ENCODE measurements around the gene ABI3BP. TPM values are rescaled to one million over a fixed set of nuclear protein-coding genes. Genes with fewer than 3 reads are reported as not detected.

The ABI3BP gene
- total RNA-seq, 1 experiment from 2014 or later = not detected

DNA sequence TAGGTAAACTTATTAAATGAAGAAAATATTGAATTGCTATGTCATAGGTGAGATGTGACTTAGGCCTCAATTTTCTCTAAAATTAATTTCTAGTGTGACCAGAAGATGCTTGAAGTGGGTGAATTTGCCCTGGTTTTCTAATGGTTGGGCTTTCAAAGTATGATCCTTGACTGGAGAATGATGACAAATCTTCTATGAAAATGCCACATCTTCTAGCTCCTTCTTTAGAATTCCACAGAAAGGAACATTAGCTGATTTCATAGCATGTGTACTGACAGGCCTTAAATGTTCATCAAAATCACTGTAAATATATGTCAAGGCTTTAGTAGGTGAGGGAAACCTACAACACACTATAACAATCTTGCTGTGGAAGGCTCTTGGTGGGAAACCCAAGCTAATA, 8.9 kb downstream of the ABI3BP start:
- DNase-seq (ENCODE audit: low spot score) = no peak
- in situ Hi-C loops (cut with HindIII; ENCODE audit: low sequenced_read_pairs) = no loop called here

- in situ Hi-C loops (cut with HindIII; ENCODE audit: low sequenced_read_pairs) = no loop called here
- no peak for DNase-seq (ENCODE audit: low spot score)
Measured at GRCh38 chr3:100982710-100983109, 10.5 kb downstream of the ABI3BP start.

- in situ Hi-C loops (cut with HindIII; ENCODE audit: low sequenced_read_pairs) = no loop called here
- DNase-seq (ENCODE audit: low spot score) = no peak
Measured at GRCh38 chr3:100981164-100981911, 11.9 kb downstream of the ABI3BP start.

DNA sequence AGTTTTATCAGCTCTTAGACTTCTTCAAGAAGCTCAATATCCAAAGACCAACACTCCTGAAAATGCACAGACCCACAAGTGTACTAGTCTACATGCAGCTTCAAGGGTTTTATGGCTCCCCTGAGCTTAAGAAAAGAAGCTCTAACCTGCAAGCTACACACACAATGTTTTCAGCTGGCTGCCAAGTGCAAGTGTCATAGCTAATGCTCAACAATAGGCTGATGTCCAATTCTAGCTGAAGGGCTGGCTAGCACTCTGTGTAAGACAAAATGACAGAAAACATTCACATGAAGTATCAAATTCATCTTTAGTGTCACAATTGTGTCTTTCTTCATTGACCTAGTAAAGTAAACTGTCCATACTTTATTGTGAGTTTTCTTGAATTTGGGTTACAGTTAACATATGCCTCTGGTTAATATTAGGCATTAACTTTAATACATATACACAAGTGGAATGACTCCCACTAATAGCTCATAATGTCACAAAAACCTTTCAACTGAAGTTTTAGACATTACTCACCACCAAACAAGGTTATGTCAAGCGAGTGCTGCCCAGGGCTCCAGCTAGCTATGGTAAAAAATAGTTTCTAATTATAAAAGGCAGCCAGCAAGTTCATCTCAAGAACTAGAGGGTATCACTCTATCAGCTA, 15.1 kb downstream of the ABI3BP start:
- in situ Hi-C loops (cut with HindIII; ENCODE audit: low sequenced_read_pairs) = no loop called here
- DNase-seq (ENCODE audit: low spot score) = no peak

DNA sequence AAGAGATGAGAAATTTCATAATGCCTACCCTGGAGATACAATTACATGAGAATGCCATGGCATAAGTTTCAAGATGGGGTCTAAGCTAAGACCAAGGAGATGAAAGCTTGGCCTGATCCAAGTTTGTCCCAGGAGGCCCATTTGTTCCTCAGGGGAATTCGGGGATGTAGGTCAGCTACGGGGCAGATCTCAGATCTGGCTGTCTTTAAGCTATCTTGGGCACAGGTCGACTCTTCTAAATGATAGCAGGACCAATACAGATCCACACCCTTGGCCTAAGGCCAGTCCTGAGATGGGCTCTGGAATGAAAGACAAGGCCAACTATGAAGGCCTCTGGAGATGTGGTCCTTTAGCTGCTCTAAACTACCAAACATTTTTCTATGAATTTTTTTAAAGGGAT, 16.6 kb downstream of the ABI3BP start:
- in situ Hi-C loops (cut with HindIII; ENCODE audit: low sequenced_read_pairs) = no loop called here
- no peak for DNase-seq (ENCODE audit: low spot score)

GRCh38 chr3:100975714-100976113, 17.5 kb downstream of the ABI3BP start:
- in situ Hi-C loops (cut with HindIII; ENCODE audit: low sequenced_read_pairs) = no loop called here
- no peak for DNase-seq (ENCODE audit: low spot score)

- in situ Hi-C loops (cut with HindIII; ENCODE audit: low sequenced_read_pairs) = no loop called here
- no peak for DNase-seq (ENCODE audit: low spot score)
Measured at GRCh38 chr3:100973594-100973993, 19.6 kb downstream of the ABI3BP start.

GRCh38 chr3:100972867-100973266, 20.4 kb downstream of the ABI3BP start:
- DNase-seq (ENCODE audit: low spot score) = no peak
- in situ Hi-C loops (cut with HindIII; ENCODE audit: low sequenced_read_pairs) = no loop called here

GRCh38 chr3:100972301-100972844, 20.8 kb downstream of the ABI3BP start:
- in situ Hi-C loops (cut with HindIII; ENCODE audit: low sequenced_read_pairs) = no loop called here
- no peak for DNase-seq (ENCODE audit: low spot score)

DNA sequence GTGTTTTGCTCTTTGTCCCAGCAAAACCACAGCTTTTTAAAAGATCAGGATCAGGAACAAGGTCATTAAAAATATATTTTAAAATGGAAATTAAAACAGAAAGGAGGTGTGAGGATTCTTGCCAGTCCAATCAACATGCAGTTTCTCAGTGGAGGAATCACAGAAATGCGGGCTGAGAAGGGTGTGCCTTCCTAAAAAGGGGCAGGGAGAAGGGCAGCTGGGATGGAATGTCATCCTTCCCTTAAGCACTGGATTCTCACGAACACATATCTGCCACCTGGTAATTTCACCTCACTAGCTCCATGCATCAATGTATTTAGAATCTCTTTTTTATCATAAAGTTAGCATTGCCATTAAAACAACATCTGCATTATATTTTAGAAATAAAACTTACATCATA, 21.4 kb downstream of the ABI3BP start:
- in situ Hi-C loops (cut with HindIII; ENCODE audit: low sequenced_read_pairs) = no loop called here

DNA sequence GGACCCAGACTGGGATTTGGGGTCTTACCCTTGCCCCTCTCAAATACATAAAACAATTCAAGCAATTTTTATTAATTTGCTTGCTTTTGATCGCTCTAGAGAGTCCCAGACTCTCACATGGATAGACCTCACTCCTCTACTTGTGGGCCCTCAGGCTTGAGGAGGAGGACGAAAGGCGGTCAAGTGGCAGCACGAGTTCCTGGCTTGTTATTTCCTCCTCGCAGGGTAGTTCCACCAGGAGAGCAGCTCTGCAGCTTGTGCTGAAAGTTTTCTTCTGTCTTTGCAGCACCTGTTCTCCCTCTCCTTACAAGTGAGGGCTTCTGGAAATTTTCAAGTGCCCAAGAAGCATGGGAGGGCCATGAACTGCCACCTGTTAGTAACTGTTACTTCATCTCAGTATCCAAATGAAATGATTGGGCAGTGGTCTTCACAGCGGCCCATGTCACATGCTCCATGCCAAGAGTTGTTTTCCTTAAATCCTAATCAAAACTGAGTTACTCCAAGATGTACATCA, 22.7 kb downstream of the ABI3BP start:
- in situ Hi-C loops (cut with HindIII; ENCODE audit: low sequenced_read_pairs) = no loop called here
- no peak for DNase-seq (ENCODE audit: low spot score)

More for the DNA sequence above, 21.4 kb downstream of the ABI3BP start:
- DNase-seq (ENCODE audit: low spot score) = no peak

GRCh38 chr3:100968932-100969906, 24.0 kb downstream of the ABI3BP start:
- in situ Hi-C loops (cut with HindIII; ENCODE audit: low sequenced_read_pairs) = no loop called here
- DNase-seq (ENCODE audit: low spot score) = no peak

DNA sequence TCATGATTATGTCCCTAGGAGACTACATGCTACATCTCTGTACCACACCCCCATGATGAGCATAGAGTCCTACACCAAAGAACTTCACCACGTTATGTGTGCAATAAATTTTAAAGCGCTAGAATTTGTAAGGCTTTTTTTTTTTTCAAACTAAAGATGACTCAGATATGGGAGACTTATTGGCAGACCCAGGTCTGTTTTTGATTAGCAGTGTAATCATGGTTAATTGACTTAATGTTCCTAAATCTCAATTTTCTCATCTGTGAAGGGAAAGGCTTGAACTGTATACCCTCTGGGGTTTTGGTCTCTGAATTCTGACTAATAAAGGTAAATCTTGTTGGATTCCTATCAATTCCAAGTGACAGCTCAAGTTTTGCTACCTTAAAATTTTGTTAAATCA, 26.4 kb downstream of the ABI3BP start:
- in situ Hi-C loops (cut with HindIII; ENCODE audit: low sequenced_read_pairs) = no loop called here

DNA sequence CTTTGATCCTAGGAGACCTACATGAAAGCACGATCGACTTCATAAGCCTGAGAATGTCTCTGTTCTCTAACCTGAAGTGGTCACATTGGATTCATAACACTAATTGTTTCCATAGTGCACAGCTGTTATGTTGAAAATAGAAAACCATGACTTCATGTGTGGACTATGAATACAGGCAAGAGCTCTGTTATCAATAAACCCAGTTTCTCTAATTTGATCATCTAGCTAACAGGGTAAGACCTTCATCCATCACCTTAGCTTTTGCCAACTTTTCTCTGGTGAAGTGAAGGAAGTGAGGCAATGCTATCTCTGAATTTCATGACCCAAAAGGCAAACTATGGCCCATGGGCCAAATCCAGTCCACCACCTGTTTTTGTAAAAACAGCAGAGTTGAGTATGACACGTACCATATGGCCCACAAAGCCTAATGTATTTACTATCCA, 27.2 kb downstream of the ABI3BP start:
- DNase-seq (ENCODE audit: low spot score) = no peak
- in situ Hi-C loops (cut with HindIII; ENCODE audit: low sequenced_read_pairs) = no loop called here

More for the DNA sequence above, 26.4 kb downstream of the ABI3BP start:
- DNase-seq (ENCODE audit: low spot score) = no peak

DNA sequence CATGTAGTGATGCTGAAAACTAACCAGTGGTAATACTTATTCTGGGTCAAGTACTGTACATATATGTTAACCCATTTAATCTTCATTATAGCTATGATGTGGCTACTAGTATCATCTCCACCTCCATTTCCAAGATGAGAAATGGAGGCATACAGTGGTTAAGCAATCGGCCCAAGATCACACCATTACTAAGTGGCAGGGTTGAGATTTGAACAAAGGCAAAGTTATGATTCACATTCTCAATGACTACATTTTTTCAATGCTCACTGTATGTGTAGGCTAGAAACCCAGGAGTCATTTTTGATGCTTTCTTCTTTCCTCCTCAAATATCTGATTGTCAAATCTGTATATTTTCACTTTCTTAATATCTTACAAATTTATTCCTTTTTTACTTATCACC, 30.2 kb downstream of the ABI3BP start:
- in situ Hi-C loops (cut with HindIII; ENCODE audit: low sequenced_read_pairs) = no loop called here

DNA sequence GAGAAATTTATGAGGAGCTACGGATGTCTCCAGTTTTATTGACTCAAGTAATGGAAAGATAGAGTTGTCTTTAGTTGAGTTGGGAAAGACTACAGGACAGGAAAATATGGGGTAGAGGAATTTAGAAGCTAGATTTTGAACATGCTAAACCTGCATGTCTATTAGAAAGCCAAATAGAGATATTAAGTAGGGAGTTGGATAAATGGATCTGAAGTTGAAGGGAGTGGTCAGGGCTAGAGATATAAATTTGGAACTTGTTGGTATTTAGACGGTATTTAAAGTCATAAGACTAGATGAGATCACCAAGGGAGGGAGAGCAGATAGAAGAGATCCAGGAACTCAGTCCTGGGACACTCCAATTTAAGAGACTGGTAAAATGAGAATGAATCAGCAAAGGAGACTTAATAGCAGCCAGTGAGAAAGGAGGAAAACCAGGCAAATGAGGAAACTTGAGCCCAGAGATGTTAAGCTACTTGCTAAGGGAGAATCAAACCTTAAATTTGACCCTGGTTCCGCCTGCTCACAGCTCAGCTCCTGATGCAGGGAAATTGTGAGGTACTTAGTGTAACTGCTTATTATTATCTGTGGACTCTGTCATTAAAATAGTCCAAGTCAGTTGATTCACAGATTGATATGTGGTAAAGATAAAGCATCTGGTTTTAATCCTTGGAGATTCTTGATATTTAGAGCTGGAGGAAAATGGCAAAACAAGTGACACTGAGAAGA, 35.8 kb downstream of the ABI3BP start:
- in situ Hi-C loops (cut with HindIII; ENCODE audit: low sequenced_read_pairs) = no loop called here
- DNase-seq (ENCODE audit: low spot score) = no peak

More for the DNA sequence above, 30.2 kb downstream of the ABI3BP start:
- DNase-seq (ENCODE audit: low spot score) = no peak

GRCh38 chr3:100956276-100956675, 36.9 kb downstream of the ABI3BP start:
- no peak for DNase-seq (ENCODE audit: low spot score)
- in situ Hi-C loops (cut with HindIII; ENCODE audit: low sequenced_read_pairs) = no loop called here

GRCh38 chr3:100954990-100955389, 38.2 kb downstream of the ABI3BP start:
- no peak for DNase-seq (ENCODE audit: low spot score)
- in situ Hi-C loops (cut with HindIII; ENCODE audit: low sequenced_read_pairs) = no loop called here

All from G401 (cell line).